ENCODE measurements around the gene DEK.
"Not testable (repeated sequence)": the region's sequence is repeated elsewhere in the genome, so short reads cannot be mapped to it uniquely, and the experiment has no call there.

DEK gene

DNA sequence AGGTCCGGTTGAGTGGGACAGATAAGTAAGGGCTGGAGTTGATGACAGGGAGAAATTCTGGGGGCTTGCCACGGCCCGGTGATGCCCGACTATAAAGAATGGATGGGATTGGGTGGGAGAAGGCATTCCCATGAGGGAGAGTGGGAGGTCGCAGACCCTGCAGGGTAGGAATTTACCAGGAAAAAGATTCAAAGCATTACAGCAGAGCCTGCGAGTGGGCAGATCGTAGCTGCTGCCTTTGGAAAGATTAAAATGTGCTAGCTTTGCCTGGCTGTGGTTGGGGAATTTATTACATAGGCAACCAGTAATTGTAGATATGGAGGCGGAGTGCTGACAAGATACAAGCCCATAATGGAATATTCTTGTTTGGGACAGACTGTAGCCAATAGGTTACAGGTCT is 59.6 kb downstream of the DEK start:
- DNase-seq (ENCODE audit: low spot score), result no peak

DNA sequence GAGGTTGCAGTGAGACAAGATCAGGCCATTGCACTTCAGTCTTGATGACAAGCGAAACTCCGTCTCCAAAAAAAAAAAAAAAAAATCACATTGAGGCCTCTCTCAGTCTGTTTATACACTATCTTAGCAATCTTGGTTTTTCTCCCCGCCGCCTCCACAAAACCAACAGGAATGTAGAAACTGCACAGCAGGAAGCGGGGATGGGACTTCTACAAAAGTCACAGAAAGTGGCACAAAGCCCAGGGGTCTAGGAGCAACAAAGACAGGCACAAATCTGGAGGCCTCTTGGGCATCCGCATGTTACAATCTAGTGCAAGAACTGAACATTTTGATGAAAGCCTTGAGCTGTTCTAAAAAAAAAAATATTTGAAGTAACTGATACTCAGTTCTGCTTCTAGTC is 60.5 kb downstream of the DEK start:
- no peak for DNase-seq (ENCODE audit: low spot score)

DNA sequence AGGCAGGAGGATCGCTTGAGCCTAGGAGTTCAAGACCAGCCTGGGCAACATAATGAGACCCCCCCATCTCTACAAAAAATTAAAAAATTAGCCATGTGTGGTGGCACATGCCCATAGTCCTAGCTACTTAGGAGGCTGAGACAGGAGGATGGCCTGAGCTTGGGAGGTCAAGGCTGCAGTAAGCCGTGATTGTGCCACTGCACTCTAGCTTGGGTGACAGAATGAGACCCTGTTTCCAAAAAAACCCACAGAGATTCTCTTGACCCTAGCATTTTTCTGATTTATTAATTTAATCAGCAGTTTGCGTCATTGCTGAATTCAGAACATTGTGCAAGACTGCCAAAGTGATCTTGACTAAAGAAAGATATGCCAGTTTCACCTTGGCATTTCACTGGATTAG is 72.3 kb downstream of the DEK start:
- DNase-seq (ENCODE audit: low spot score), result no peak

DNA sequence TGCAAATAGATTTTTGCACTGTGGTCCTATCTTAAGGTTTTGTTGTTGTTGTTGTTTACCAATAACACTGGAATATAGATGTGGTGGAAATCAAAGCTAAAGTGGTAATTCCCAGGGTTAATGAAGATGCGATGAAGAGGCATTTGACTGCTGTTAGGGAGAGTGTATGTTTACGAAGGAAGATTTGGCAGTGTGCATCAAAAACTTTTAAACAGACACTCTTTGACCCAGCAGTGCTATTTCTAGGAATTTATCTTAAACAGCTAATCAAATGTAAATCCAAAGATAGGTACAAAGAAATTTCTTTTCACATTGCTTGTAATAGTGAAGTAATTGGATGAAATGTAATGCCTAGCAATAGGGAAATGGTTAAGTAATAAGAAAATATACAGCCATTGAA is 75.1 kb downstream of the DEK start:
- DNase-seq (ENCODE audit: low spot score), result no peak

DNA sequence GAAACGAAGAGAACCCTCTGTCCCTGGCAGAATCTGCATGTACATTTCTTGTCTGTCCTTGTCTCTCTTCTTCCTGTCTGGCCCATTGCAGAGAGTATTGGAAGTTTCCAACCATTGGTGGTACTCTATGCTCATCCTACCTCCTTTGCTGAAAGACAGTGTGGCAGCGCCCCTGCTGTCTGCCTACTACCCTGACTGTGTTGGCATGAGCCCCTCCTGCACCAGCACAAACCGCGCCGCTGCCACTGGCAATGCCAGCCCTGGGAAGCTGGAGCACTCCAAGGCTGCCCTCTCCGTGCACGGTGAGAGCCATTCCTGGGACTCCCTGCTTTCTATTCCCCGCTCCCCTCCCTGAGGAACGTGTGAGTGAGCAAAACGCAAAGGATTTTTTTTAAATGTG is 76.6 kb downstream of the DEK start:
- no peak for DNase-seq (ENCODE audit: low spot score)

DNA sequence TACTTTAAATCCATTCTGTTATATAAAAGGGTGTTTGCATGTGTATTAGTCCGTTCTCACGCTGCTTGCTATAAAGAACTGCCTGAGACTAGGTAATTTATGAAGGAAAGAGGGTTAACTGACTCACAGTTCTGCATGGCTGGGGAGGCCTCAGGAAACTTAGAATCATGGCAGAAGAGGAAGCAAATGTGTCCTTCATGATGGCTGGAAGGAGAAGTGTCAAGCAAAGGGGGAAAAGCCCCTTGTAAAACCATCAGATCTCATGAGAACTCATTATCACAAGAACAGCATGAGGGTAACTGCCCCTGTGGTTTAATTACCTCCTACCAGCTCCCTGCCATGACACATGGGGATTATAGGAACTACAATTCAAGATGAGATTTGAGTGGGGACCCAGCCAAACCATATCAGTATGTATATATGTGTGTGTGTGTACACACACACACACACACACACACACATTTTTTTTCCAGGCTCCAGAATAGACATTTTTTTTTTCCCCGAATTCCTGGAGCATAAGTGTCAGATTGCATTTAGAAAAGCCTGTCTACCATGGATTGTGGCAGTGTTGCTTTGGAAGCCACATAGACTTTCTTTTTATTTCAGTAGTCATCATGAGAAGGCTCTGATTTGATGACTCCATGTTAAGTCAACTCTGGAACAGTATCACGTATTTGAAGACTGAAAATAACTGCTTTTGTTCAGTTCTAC is 77.6 kb downstream of the DEK start:
- DNase-seq (ENCODE audit: low spot score), result no peak

DNA sequence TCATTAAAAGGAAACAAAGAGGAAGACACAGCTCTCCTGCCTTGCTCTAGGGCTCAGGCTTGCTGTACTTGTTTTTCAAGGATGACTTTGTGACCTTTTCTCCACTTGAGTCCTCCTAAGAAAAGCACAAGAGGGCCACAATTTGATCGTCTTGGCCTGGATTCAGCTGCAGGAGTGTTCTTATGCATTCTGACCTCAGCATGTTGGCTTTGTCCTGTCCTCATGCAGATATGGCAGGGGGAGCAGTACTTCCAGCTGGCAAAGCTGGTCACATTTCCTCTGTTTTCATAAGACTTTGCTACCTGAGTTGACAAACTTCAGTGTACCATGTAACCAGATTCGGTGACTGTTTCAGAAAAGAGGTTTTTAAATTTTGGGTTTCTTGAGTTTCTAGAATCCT is 78.3 kb downstream of the DEK start:
- DNase-seq (ENCODE audit: low spot score), result no peak

DNA sequence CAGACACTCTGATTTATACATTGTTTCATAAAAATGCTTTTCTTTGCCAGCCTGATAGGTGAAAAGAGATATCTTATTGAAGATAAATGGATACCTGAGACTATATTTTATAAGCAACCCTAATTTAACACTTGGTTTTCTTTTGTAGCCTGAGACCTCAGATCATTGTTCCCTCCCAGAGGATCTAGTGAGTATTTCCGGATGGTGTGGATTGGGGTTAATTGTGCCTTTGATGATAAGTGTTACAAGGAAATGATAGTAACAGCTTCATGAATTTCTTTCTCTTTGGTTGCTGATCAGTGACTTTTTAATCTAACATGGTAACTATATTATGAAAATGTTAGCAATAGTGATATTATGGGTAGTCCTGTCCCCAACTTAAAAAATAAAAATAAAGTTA is 78.7 kb downstream of the DEK start:
- no peak for DNase-seq (ENCODE audit: low spot score)

DNA sequence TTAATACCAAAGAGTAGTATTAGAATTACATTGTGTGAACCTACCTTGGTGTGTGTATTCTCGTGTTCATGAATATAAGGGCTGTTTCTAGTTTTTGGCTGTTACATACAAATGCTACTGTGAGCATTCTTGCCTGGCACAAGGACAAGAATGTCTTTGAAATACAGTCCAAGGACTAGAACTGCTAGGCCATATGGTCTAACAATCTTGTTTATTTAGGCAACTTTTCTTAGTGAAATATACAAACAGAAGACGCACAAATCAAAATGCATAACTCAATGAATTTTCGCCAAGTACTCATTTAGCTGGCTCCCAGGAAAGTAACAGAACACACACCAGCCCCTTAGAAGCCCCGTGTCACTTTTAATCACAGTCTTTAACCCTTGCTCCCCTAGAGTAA is 80.6 kb downstream of the DEK start:
- no peak for DNase-seq (ENCODE audit: low spot score)

DNA sequence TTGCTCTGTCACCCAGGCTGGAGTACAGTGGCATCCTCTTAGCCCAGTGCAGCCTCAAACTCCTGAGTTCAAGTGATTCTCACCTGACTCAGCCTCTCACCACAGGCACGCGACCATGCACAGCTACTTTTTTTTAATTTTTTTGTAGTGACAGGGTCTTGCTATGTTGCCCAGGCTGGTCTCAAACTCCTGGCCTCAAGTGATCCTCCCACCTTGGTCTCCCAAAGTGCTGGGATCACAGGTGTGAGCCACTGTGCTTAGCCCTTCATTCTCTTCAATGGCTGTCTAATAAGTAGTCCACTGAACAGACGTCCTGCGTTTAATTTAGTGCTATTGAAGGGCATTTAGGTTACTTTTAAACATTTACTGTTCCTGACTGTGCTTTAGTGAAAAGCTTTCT is 81.8 kb downstream of the DEK start:
- DNase-seq (ENCODE audit: low spot score), result no peak

DNA sequence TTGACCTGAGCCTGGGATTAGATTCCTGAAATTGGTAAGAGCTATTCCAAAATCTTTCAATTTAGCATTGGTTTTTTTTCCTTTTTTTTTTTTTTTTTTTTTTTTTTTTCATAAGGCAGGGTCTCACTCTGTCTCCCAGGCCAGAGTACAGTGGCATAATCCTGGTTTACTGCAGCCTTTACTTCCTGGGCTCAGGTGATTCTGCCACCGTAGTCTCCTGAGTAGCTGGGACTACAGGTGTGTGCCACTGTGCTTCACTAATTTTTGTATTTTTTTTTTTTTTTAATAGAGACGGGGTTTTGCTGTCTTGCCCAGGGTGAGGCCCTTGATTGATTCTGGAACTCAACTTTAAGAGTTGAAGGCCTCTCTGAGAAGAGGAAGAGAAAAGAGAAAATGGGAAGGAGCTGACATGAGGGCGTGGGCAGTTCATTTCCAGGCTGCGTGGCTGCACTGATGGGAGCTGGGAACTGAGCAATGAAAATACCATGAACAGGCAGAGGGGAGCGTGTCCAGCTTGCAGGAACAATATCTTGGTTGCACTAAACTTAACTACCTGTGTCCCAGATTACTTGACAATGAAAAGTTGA is 84.5 kb downstream of the DEK start:
- DNase-seq (ENCODE audit: low spot score), result peak; percentile 23

DNA sequence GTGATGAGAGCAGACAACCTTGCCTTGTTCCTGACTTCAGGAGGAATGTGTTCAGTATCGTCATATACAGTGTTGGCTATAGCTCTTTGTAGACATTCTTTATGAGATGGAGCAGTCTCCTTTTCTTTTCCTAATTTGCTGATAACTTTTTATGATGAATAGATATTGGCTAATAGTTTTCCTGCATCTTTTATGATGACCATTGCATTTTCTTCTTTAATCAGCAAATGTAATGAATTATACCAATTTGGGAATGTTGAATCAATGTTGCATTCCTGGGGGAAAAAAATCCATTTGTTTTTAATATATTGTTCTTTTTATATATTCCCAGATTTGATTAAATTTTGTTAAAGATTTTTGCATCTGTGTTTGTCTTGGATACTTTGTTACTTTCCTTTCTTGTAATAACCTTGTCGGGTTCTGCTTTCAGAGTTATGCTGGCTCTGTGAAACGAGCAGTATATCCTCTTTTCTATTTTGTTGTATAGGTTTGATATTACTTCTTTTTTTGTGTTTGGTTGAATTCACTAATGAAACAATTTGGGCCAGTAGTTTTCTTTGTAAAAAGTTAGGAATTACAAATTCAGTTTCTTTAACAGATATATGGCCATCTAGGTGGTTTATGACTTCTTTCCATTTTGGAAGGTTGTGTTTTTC is 85.2 kb downstream of the DEK start:
- no peak for DNase-seq (ENCODE audit: low spot score)

DNA sequence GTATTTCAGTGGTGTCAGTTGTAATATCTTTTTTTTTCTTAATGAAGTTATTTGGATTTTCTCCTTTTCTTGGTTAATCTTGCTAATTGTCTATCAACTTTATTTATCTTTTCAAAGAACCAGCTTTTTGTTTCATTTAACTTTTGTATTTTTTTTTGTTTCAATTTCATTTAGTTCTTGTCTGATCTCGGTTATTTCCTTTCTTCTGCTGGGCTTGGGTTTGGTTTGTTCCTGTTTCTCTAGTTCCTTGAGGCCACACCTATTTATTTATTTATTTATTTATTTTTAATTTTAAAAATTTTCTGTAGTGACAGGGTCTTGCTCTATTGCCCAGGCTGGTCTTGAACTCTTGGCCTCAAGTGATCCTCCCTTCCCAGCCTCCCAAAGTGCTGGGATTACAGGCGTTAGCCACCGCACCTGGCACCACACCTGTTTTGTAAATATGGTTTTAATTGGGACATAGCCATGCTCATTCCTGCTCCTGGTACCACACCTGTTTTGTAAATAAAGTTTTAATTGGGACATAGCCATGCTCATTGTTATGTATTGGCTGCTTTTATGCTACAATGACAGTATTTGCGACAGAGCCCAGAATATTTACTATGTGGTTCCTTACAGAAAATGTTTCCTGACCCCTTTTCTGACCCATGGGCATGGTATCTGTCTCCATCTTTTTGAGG is 86.9 kb downstream of the DEK start:
- DNase-seq (ENCODE audit: low spot score), result no peak

DNA sequence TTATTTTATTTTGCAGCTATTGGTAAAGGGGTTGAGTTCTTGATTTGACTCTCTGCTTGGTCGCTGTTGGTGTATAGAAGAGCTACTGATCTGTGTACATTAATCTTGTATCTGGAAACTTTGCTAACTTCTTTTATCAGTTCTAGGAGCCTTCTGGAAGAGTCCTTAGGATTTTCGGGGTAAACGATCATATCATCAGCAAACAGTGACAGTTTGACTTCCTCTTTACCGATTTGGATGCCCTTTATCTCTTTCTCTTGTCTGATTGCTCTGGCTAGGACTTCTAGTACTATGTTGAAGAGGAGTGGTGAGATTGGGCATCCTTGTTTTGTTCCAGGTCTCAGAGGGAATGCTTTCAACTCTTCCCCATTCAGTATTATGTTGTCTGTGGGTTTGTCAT is 88.1 kb downstream of the DEK start:
- DNase-seq (ENCODE audit: low spot score), result not testable (repeated sequence)

All from putamen (tissue), 1 donor.